Dedifferentiated amniotic fluid mesenchymal stem cell (primary cell): ENCODE data around the gene HDAC7.
A peak's percentile ranks its signal among the peaks of the same experiment; 100 is the strongest.
"Not testable (repeated sequence)": the region's sequence is repeated elsewhere in the genome, so short reads cannot be mapped to it uniquely, and the experiment has no call there.

Experiments
- DNase-seq: peaks from one replicate; pipeline ENCODE4 v3.0.0-alpha.2; 2016; ENCODE audit errors: extremely low spot score

Gene HDAC7

DNA sequence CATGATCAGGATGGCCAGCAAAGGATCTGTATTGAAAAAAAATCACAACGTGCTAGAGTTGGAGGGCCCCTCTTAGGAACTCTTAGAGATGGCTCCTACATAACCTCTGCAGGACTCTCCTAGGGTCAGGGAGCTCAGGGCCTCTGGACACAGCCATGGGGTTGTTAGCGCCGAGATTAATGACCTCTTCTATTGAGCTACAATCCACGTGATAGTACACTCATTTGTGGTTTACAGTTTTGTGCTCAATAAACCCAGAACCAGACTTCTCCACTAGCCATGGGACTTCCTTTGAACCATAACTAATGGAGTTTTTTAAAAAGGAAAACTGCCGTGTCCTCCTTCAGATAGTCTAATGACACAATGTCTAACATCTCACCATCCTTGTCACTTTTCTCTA lies 29.6 kb upstream of the HDAC7 start:
- DNase-seq = no peak

DNA sequence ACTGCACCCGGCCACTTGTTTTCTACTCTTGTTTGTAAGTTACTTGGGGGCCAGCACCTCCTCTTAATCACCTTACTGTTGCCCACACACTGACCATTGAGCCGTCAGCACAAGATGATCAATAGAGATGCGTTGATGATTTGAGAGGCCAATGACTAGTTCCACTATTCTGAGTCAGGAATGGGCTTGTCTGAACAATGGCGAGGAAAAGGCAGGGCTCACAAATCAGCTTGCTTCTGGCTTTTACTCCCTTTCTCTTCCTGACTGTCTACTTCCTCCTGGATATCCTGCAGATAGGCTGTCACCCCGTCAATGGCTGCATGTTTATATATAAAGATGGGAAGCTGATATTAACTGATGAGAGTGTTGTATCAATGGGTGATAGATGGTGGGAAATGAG lies 29.1 kb upstream of the HDAC7 start:
- DNase-seq = no peak

DNA sequence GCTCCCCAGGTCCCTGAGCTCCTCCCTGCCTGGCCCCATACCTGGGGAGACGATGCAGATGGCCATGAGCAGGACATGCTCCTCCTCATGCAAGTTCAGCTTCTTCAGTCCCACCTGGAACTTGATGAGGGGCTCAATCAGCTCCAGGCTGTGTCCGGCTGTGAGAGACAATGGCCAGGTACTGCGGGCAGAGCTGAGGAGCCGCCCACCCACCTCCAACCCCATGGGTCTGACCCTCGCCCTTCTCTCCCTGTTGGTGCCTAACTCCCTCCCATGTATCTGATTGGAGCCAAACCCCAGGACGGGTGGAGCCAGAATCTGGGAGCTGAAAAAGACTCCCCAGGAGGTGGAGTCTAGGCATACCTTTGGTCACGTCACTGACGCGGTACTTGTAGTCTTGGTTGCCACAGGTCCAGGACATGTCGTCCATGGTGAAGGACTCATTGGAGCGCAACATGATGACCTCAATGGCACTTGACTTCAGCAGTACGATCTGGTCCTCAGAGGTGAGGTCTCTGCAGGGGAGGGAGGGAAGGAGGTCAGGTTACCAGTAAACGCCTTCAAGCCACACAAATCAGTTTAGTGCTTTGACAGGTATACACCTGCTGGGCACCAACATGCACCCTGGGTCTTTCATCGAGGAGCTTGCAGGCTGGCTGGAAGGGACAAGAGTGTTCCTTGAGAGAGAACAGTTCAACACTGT lies 26.7 kb upstream of the HDAC7 start:
- DNase-seq = no peak

DNA sequence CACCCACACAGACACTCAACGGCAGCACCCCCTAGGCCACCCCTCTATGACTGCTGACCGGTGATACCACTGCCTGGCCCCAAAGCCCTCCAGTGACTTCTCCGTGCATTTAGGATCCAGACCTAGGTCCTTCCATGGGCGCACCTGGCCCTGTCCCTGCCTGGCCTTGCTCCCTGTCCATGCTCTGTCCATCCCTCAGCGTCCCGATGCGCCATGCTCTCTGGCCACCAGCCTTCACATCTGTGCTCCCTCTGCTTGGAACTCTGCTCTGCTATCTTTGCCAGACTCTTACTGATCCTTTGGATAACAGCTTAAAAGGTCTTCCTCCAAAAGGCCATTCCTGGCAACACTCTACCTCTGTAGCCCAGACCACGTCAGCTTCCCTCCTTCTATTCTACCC lies 25.4 kb upstream of the HDAC7 start:
- DNase-seq = no peak

DNA sequence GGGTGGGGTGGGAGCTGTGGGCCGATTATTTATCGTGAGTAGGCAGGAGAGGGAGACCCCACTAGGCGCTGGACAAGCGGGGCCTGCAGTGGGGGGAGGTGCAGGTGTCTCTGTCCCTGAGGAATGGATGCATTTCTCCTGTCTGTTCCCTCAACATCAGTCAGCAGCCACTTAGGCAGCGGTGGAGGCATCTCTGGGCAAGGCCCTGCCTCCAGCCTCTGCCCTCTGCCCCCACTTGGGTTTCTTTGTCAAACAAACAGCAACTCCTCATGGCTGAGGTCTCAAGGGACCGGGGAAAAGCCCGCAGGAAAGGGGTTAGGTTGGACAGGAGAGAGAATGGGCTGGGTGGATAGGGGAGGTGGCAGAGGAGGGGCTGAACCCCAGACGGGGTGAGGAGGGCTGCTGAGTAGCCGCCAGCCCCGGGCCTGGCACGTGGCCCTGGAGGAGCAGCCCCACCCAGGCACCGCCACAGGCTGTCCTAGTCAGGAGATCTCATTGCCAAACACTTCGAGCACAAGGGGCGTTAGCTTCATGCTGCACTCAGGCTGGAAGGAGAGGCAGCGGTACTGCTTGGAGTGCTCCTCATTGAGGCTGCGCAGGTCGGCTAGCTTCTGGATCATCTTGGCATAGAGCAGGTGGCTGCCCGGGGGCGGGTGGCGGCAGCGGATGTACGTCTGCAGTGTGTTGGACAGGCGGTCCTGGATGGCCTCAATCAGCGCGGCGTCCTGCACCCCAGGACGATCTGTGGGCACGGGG lies 24.7 kb upstream of the HDAC7 start:
- no peak for DNase-seq

DNA sequence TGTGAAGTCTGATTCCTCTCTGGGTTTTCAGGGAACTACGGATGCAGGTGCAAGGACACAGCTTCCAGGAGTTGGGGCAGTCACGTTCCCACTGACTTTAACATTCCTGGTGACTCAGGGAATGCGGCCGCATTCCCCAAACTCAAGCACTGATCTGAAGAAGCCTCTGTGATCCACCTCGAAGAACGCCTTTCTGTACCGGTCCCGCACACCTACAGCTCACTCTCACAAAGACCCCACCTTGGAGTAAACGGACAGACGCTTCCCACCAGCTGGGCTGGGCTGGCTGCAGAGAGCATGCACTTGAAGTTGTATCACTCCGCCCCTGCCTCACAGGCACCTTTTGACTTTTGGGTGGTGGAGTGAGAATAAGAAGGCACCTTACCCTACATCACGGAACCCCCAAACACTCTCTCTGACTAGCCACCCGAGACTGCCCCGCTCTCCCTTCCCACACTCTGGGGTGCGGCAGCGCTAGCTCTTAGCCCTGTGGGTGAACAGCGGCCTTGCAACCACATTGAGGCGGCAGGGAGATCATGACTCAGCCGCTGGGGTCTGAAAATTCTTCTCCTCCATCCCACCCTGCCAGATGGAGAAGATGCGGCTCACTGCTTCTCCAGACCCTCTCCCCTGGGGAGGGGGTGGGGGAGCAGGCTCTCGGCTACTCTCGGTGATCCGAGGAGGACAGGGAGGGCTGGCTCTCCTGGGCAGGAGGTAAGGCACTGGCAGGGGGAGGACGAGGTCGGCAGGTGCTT lies 23.7 kb upstream of the HDAC7 start:
- DNase-seq = no peak

DNA sequence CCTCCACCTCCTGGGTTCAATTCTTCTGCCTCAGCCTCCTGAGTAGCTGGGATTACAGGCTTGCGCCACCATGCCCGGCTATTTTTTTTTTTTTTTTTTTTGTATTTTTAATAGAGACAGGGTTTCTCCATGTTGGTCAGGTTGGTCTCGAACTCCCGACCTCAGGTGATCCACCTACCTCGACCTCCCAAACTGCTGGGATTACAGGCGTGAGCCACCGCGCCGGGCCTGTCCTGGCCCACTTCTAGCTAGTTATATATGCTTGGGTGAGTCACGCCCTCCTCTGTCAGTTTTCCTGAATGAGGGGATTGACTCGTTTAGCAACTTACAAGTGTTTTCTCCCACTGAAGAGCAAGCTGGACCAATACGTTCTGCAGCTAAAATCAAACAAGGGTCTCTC lies 22.8 kb upstream of the HDAC7 start:
- not testable (repeated sequence) for DNase-seq

DNA sequence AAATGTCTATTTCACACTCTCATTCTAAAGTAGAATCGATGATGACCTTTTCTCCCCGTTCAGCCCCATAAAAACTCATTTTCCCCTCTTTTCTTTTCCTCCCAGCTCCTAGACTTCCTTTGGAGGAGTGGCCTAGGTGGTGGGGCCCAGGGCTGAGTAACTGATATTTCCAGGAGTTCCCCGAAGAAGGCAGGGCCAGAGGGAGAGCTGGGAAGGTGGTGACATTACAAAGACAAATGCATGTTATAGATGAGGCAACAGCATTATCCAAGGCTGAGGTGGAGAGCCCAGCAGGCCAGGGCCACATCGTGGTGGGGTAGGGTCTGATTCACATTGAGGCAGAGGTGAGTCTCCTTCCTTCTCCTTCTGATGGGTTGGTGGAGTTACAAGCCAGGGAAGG lies 22.2 kb upstream of the HDAC7 start:
- DNase-seq = no peak

DNA sequence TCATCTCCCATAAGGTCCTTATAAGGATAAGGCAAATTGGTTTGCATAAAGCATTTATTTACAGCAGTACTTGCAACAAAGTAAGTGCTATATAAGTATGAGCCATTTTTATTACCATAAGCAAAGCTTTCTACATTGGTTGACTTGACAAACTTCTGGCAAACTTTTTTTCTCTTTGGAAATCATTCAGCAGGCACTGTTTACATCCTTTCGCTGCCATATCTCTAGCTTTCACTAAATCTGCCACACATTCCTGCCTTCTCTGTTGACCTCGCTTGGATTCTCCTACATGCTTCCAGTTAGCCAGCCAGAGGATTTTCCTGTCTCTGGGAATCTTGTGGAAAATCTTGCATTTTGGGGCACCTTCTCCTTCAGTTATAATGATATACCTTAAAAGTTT lies 21.8 kb upstream of the HDAC7 start:
- no peak for DNase-seq

DNA sequence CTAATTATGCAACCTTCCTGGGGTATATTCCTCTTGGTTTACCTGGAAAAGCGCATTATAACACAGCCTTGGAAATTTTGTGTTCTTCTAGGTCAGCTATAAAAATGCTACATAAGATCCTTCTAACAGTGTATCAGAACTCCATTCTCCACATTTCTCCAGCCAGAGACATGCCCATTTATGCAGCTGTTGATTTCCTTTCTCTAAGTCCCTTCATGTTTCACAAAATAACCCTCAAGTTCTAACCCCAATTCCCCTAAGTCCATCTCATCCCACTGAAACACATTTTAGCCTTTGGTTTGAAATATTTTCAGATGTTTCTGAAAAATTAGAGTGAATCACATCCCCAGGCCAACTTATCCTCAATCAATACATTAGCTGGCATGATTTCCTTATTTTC lies 20.9 kb upstream of the HDAC7 start:
- DNase-seq = no peak

DNA sequence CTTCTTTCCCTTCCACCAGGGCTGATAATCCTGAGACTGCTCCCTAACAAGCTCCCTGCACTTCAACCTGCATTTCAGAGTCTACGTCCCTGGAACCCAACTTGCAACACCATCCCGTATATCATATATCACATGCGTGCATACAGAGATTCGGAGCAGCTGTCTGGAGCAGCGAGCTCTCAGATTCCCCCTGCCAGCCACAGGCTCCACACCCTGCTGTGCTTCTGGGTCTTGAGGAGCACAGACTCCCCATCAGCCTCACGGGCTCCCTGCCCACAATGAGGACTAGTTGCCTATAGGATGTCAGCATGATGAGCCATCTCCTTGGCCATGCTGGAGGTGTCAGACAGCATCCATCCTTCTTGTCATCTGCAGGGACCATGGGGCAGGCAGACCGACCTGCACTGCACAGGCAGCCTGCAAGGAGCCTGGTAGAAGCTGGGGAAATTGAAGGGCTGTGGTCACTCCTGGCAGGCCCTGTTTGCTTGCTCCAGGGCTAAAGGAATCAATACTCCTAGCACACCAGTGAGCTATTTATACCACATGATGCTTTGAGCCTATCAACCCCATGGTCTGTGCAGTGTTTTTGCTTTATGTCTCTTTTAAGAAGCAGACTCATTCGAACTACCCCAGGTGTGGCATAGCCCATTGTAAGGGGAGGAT lies 19.6 kb upstream of the HDAC7 start:
- no peak for DNase-seq

DNA sequence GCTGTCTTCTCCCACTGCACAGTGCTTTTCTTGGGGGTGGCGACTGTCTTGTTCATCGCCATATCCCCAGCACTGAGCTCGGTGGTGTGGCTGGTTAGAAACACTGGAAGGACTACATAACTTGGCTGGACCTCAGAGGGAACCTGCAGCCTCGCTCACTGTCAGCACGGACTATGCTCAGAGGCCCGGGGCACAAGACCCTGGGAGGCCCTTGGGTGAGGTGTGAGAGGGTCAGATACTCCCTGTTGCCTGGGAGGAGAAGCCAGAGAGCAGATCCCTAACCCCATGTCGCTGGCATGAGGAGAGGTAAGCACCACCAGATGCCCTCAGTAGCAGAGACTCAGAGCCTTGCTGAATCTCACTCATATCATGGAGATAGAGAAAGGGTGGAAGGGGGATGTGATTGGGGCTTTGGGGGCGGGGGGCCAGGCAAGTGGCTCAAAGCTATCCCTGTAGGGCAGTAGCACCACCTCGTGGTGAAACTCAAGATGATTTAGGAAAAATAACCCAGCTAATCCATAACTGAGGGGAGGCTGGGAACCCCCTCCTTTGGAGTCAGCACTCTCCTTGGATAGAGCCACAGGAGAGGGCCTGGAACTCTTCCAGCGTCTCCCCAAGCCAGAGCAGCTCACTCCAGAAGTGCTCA lies 18.7 kb upstream of the HDAC7 start:
- no peak for DNase-seq

DNA sequence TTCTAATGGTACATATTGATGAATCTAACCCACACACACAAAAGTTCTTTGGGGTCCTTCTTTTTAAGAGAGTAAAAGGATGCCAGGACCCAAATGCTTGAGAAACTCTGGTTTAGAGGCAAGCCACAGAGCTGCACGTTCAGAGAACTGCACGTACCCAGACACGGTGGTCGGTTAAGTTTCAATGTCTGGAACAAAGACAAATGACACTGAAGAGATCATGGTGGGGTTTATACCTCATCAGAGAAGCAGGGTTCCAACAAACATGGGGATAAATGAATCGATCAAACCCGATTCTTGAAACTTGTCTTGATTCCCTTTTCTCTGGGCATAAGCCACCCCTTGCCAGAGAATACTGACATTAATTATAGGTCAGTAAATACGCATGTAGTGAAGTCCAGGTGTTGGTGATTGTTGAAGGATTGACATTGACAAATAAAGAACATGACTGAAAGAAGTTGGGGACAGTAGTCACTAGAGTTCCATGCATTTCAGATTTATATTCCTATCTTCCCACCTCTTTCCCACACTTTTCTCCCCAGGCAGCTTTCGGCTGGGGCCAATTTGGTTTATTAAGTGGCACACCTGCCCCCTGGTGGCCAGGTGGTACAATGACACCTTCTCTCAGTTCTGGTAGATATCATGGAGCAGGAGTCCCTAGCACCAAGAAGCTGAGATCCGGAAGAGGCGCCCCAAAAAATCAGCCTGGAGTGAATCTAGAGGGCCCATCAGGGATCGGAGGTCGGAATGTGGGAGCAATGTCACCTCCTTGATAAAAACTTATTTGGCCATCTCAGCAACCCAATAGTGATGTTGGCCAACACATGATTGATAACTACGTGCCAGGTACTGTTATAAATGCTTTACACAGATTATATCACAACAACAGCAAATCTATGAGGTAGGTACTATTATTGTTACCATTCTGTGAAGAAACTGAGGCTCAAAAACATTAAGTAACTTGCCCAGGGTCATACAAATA lies 17.8 kb upstream of the HDAC7 start:
- DNase-seq = peak; percentile 60

DNA sequence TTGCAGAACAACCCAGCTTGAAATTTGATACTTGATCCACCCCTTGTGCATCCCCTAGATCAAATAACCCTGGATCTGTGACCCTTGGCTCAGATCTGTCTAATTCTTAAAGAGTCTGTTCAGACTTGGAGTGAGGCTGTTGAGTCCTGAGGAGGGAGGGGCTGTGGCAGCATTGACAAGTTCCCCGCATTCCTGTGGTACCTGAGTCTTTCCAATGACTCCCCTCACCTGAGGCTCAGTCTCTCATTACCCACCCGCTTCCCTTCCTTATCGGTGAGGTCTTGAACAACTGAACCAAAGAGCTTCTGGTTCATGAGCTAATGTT lies 16.1 kb upstream of the HDAC7 start:
- no peak for DNase-seq

DNA sequence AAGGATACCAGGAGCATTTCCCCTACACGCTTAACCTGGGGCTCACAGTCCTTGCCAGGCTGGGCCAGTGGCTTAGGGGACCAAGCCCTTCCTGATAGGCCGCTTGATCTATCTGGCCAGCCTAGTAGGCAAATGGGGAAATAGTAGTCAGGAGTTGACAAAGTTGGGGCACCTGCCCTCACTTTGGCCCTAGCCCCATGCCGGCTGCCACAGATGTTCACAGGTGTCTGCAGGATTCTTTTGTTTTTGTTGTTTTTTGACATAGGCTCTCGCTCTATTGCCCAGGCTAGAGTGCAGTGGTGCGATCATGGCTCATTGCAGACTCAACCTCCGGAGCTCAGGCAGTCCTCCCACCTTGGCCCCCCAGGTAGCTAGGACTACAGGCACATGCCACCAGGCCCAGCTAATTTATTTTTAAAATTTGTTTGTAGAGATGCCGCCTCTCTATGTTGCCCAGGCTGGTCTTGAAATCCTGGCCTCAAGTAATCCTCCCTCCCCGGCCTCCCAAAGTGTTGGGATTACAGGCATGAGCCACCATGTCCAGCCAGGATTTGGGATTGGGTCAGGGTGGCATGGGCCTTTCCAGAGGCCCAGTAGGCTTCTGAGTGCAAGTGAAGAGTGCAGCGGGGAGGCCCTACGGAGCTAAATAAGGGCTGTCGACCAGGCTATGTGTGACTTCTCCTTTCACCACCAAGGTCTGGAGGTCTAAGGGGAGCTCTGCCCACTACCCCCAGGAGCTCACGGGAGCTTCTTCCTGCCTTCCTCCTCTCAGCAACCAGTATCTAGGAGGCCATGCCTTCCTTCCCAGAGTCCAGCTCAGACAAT lies 15.5 kb upstream of the HDAC7 start:
- DNase-seq = no peak

DNA sequence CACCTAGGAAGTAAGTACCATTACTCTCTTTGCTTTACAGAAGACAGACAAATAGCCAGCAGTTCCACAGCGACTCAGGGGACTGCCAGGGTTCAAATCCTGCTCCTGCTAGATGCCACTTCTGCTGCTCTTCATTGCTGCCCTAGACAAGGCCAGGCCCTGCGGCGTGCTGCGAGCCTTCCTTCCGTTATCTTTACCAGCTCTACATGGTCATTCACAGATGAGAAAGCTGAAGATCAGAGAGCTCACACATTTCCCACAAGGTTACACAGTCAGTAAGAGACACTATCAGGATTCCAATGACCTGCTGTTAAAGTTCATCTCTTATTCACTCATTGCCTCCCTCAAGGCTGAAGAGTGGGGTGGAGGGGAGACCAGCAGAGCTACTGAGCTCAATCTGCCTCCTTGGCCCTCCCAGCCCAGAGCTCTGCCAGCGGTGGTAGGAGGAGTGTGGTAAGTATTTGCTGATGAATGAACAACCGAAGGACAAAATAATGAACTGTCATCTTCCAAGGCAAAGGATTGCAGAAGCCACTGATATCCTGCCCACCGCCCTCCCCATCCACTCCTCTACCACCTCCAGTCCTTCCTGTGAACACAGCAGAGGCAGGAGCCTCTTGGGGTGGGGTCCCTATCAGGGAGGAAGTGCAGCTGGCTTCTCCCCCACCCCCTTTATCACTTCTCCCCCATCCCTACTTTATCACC lies 14.6 kb upstream of the HDAC7 start:
- no peak for DNase-seq

DNA sequence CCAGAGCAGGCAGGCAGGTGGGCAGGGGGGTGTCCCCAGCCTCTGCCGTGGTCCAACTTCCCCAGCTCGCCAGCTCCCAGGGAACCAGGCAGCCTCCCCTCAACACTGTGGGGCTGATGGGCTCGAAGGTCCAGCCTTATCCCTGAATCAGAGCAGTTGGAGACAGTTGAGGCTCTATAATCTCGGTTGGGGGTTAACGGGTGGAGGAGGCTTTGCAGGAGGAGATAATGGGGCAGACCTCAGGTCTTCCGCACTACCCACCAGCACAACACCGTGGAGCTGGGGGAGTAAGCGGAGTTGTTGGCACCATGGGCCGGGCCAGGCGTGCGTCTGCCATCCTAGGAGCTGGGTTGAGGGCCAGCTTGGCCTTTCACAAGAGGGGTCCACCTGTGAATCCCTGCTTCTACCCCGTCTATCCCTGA lies 13.9 kb upstream of the HDAC7 start:
- no peak for DNase-seq

DNA sequence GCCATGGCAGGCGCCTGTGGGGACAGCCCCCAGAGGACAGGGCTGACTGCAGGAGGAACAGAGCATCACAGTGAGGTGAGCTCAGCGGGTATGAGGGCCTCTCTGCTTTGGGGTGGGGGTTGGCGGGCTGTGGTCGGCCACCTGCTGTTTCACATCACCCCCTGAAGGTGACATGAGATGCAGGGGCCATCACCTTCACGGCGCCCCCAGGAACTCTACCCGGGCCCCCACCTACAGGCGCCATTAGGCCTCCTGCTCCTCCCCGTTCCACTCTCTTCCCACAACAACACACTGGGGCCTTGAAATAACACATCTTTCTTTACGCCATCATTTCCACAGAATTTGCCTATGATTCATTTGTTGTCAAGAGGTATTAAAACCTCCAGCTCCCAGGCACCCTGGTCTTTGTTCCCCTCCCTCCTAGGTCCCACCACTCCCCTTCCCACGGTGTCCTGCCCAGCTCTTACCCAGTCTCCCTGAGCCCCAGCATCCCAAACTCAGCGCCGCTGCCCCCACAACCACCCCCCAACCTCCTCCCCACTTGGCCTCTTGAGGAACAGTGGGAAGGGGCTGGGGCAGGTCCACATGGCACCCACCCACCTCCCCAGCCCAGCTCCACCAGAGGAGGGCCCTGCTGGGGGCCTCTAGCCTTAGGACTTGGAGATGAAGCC lies 12.7 kb upstream of the HDAC7 start:
- DNase-seq = no peak

DNA sequence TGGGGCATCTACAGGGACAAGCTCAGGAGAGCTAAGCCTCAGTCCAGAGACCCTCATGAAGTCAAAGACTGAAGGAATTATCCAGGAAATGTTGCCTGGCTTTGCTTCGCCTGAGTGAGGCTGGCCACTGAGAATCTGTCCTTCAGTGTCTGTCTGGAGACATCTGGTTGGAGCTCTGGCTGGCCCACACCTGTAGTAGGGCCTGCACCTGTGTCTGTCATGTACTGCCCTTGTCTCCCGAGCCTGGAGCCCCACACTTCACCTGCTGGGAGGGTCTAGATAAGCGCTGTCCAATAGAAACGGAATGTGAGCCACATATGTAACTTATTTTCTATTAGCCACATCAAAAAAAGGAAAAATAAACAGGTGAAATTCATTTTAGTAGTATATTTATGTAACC lies 9.9 kb upstream of the HDAC7 start:
- DNase-seq = no peak
